Endothelial cell of umbilical vein (primary cell): ENCODE measurements around the gene MYO19. TPM values are rescaled to one million over a fixed set of nuclear protein-coding genes. Genes with fewer than 3 reads are reported as not detected.

ENCODE experiments used
- BruUV-seq: library from RNA; stranded (reverse); fragments of 400-500 nt; replicated peaks from 2 replicates; lab custom pipeline; 2021; lab: Mats Ljungman, UMichigan
- CTCF ChIA-PET: fragments of 300-600, 350-600 bp; sonication (Branson Sonifier 250); formaldehyde crosslinking; loops from one replicate; lab custom pipeline; 2021; ENCODE audit warnings: antibody characterized with exemption, inconsistent platforms; lab: Charles Lee
- POLR2A ChIA-PET: fragments of 300-600, 350-600 bp; sonication (Branson Sonifier 250); formaldehyde crosslinking; loops from one replicate; lab custom pipeline; 2021; ENCODE audit warnings: antibody characterized with exemption, inconsistent platforms; lab: Charles Lee
- DNase-seq: peaks from one replicate; pipeline ENCODE4 v3.0.0-alpha.2; 2011; ENCODE audit warnings: low read depth, low spot score
- FAIRE-seq: peaks from 2 replicates; lab custom pipeline; 2011; peaks lifted over from hg19 to GRCh38; lab: Jason Lieb, UNC
- H2AFZ ChIP-seq: 2 replicates; pipeline ENCODE4 v1.6.0; 2012; ENCODE audit warnings: low read depth, low read length, control low read depth, inconsistent platforms
- H3K27ac ChIP-seq: 2 replicates; pipeline ENCODE4 v1.5.1; 2011; ENCODE audit warnings: low read depth, mild to moderate bottlenecking, control low read depth, low read length, moderate library complexity; ENCODE audit not compliant: insufficient read depth
- H3K27me3 ChIP-seq, 2 experiments: 2 replicates each; pipeline versions ENCODE4 v1.6.0 to v1.6.1; 2011; ENCODE audit warnings: low read length in 2 of 2, mixed read lengths in 1 of 2; ENCODE audit not compliant: control insufficient read depth in 2 of 2, insufficient read depth in 2 of 2
- H3K36me3 ChIP-seq, 2 experiments: 2 replicates in 1 of 2; 3 replicates in 1 of 2; pipeline ENCODE4 v1.5.1; 2011; ENCODE audit warnings: low read length in 2 of 2, mild to moderate bottlenecking in 1 of 2, moderate library complexity in 1 of 2; ENCODE audit not compliant: control insufficient read depth in 2 of 2, insufficient read depth in 2 of 2; ENCODE audit errors: extremely low read depth in 1 of 2
- H3K4me1 ChIP-seq: 3 replicates; pipeline ENCODE4 v1.5.1; 2011; ENCODE audit warnings: mild to moderate bottlenecking, low read length; ENCODE audit not compliant: control insufficient read depth, insufficient read depth; ENCODE audit errors: extremely low read depth
- H3K4me2 ChIP-seq: 2 replicates; pipeline ENCODE4 v1.6.1; 2011; ENCODE audit warnings: low read length, control low read depth, mixed read lengths; ENCODE audit not compliant: insufficient read depth
- H3K4me3 ChIP-seq, 3 experiments: fragments of 200-600 bp in 1 of 3; sonication (generic), shearing (Covaris generic) in 1 of 3; replicated peaks in 1 of 3; 2 replicates each; pipeline ENCODE4 v1.5.1; 2011 to 2016; ENCODE audit warnings: control low read depth in 3 of 3, low read length in 3 of 3, mild to moderate bottlenecking in 2 of 3, inconsistent platforms in 1 of 3, low read depth in 1 of 3, moderate library complexity in 1 of 3; ENCODE audit not compliant: insufficient read depth in 1 of 3
- H3K79me2 ChIP-seq: 2 replicates; pipeline ENCODE4 v1.6.0; 2012; ENCODE audit warnings: low read length, inconsistent platforms; ENCODE audit not compliant: control insufficient read depth, insufficient read depth
- H3K9ac ChIP-seq: replicated peaks from 2 replicates; pipeline ENCODE3; 2011; ENCODE audit warnings: low read length, control low read depth; ENCODE audit not compliant: insufficient read depth; ENCODE audit errors: extremely low read depth
- H3K9me1 ChIP-seq: replicated peaks from 3 replicates; pipeline ENCODE4 v1.6.0; 2011; ENCODE audit warnings: mild to moderate bottlenecking, low read length; ENCODE audit not compliant: control insufficient read depth, insufficient read depth; ENCODE audit errors: extremely low read depth
- H3K9me3 ChIP-seq: replicated peaks from 2 replicates; pipeline ENCODE4 v1.5.1; 2012; ENCODE audit warnings: low read length, inconsistent platforms; ENCODE audit not compliant: control insufficient read depth, insufficient read depth
- H4K20me1 ChIP-seq: replicated peaks from 2 replicates; pipeline ENCODE3; 2011; ENCODE audit warnings: mild to moderate bottlenecking, low read length; ENCODE audit not compliant: control insufficient read depth, insufficient read depth; ENCODE audit errors: extremely low read depth
- EZH2 ChIP-seq: IDR thresholded peaks from 2 replicates; pipeline ENCODE4 v1.6.1; 2012; ENCODE audit warnings: borderline replicate concordance, low read depth, mild to moderate bottlenecking, moderate library complexity, low read length, inconsistent platforms; ENCODE audit not compliant: severe bottlenecking
- GATA2 ChIP-seq: IDR thresholded peaks from 2 replicates; pipeline ENCODE4 v1.7.0; 2011; ENCODE audit warnings: low read depth, mild to moderate bottlenecking, moderate library complexity, mixed read lengths, low read length; ENCODE audit not compliant: insufficient read length, insufficient read depth
- JUN ChIP-seq: IDR thresholded peaks from 2 replicates; pipeline ENCODE4 v1.6.1; 2011; ENCODE audit warnings: borderline replicate concordance, low read depth; ENCODE audit not compliant: insufficient read length, insufficient read depth
- POLR2A ChIP-seq: IDR thresholded peaks from 2 replicates; pipeline ENCODE4 v1.6.1; 2012; ENCODE audit warnings: low read depth, mild to moderate bottlenecking, control low read depth, low read length
- POLR2AphosphoS5 ChIP-seq: IDR thresholded peaks from 2 replicates; pipeline ENCODE4 v1.6.1; 2012; ENCODE audit warnings: low read depth, mild to moderate bottlenecking, control low read depth, low read length, moderate library complexity; ENCODE audit not compliant: insufficient read depth
- dilution Hi-C: fragments of 300-500 bp; cut with MboI; formaldehyde crosslinking; loops from one replicate; pipeline ENCODE4 v1.15.0; 2019; ENCODE audit warnings: low sequenced_read_pairs; ENCODE audit not compliant: extremely low pct_ligation_motif_present
- intact Hi-C: fragments of 100-400 bp; cut with micrococcal nuclease; formaldehyde crosslinking; loops from one replicate; pipeline ENCODE4 v1.10.0; 2022
- polyA plus RNA-seq, 4 experiments: library from polyadenylated mRNA; depleted of rRNA in 3 of 4; stranded (reverse) in 3 of 4; unstranded in 1 of 4; fragments of >200 nt; gene quantifications; 2 replicates each; pipeline versions ENCODE4 v1.2.1 to v1.2.3, GENCODE V29; 2011 to 2012; ENCODE audit warnings: missing spikeins in 1 of 4
- total RNA-seq: library from RNA; stranded (reverse); gene quantifications from 2 replicates; pipeline ENCODE4 v1.2.3, GENCODE V29; 2021
- TF ChIP-seq, protein P1 (sequence below): IDR thresholded peaks from 2 replicates; pipeline ENCODE4 v1.6.1; 2011; ENCODE audit not compliant: insufficient read depth, insufficient read length
- TF ChIP-seq, protein P2 (sequence below), 2 donors: IDR thresholded peaks; 1 replicate in 1 of 2; 2 replicates in 1 of 2; pipeline ENCODE4 v1.5.1; 2011; ENCODE audit warnings: low read length in 2 of 2, mild to moderate bottlenecking in 2 of 2, moderate library complexity in 2 of 2, control low read depth in 1 of 2, inconsistent platforms in 1 of 2, low read depth in 1 of 2; ENCODE audit not compliant: insufficient read depth in 1 of 2; ENCODE audit errors: extremely low read depth in 1 of 2

The MYO19 gene
- total and polyA plus RNA-seq, 2 donors (not counting 3 experiments of a cell fraction or from before 2014, with no cell fraction given), result 75.4 to 95.7 TPM

DNA sequence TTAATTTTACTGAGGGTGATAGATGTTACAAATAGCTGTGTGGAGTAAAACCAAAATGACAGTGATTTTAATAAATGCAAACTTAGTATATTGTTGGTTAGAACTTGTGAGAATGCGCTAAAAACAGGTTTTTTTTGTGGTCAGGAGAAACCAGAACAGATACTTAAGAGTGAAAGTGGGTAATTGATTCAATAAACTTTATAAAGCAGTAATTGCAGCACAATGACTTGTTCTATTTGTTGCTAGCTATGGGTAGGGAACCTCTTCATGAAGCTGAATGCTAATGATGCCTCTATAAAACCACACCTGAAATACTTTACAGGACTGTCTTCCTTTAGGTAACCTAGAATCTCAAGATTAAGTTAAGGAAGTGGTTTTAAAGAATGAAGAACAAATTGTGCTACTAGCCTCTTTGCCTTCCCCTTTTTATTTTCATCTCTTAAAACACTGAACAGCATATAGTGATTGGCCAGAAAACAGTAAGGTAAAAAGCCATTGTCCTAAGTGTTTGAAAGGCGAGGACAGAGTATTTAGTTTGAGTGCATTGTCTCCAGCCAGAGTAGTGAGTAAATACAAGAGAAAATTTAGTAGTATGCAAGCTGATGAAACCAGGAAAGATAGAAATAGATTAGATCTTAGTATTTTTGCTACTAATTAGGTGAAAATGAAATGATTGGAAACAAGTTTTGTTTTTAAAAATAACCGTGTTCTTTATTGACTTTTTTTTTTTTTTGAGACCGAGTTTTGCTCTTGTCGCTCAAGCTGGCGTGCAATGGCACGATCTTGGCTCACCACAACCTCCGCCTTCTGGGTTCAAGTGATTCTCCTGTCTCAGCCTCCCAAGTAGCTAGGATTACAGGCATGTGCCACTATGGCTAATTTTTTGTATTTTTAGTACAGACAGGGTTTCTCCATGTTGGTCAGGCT, 16.1 kb upstream of the MYO19 start:
- Histone ChIP-seq H3K27me3 (no peaks in the 10 kb centered on the region), H3K9ac (no peak overlapping the region), H3K4me3 (no peak overlapping the region), H2AFZ (no peak overlapping the region), H3K4me1 (peaks cover 23% of the 10 kb centered on the region), H4K20me1 (peaks cover 12% of the 10 kb centered on the region), H3K9me3 (no peaks in the 10 kb centered on the region), H3K36me3 (peaks cover 0 to 3% of the 10 kb centered on the region in 2 experiments), H3K79me2 (peaks cover 98% of the 10 kb centered on the region), H3K4me2 (no peak overlapping the region), H3K9me1 (no peaks in the 10 kb centered on the region), H3K27ac (no peak overlapping the region)
- CTCF ChIA-PET, result interaction anchor here (0.7 to 1.9 kb wide), 2 partner anchors 15 to 870 kb away, joined by 3 to 4 read pairs; no protein-coding TSS in a partner anchor
- no peak for DNase-seq
- no peak for FAIRE-seq
- intact Hi-C loops (no loop called here), dilution Hi-C loops (no loop called here)
- POLR2A ChIA-PET, result no interaction called here
- BruUV-seq, result no TSS peak
- TF ChIP-seq POLR2A (no peak), POLR2AphosphoS5 (no peak), JUN (no peak), EZH2 (no peak), GATA2 (no peak)
- TF ChIP-seq, protein P1, sequence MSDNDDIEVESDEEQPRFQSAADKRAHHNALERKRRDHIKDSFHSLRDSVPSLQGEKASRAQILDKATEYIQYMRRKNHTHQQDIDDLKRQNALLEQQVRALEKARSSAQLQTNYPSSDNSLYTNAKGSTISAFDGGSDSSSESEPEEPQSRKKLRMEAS, result no peak
- TF ChIP-seq, protein P2, sequence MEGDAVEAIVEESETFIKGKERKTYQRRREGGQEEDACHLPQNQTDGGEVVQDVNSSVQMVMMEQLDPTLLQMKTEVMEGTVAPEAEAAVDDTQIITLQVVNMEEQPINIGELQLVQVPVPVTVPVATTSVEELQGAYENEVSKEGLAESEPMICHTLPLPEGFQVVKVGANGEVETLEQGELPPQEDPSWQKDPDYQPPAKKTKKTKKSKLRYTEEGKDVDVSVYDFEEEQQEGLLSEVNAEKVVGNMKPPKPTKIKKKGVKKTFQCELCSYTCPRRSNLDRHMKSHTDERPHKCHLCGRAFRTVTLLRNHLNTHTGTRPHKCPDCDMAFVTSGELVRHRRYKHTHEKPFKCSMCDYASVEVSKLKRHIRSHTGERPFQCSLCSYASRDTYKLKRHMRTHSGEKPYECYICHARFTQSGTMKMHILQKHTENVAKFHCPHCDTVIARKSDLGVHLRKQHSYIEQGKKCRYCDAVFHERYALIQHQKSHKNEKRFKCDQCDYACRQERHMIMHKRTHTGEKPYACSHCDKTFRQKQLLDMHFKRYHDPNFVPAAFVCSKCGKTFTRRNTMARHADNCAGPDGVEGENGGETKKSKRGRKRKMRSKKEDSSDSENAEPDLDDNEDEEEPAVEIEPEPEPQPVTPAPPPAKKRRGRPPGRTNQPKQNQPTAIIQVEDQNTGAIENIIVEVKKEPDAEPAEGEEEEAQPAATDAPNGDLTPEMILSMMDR (IDR thresholded peaks at IDR 0.05; ENCODE audit: extremely low read depth in 1 of 2, insufficient read depth in 1 of 2, low read depth in 1 of 2, low read length in 2 of 2), result no peak
